Smooth muscle cell (in vitro differentiated cells): Measurements from ENCODE around the gene PDE6A. TPM values are rescaled to one million over a fixed set of nuclear protein-coding genes. Genes with fewer than 3 reads are reported as not detected.

Experiments used
- DNase-seq: peaks from one replicate; lab custom pipeline; 2025; ENCODE audit not compliant: unreplicated experiment; lab: John Stamatoyannopoulos, UW
- H2AFZ ChIP-seq: fragments of 200-600 bp; sonication (generic); 2 replicates; pipeline ENCODE4 v1.6.0; 2016; ENCODE audit warnings: antibody characterized with exemption, low read depth, mild to moderate bottlenecking
- H3F3A ChIP-seq: fragments of 200-600 bp; sonication (generic); 2 replicates; pipeline ENCODE4 v1.6.0; 2017; ENCODE audit warnings: antibody characterized with exemption, low read depth
- H3K27ac ChIP-seq: fragments of 200-600 bp; sonication (generic); 2 replicates; pipeline ENCODE4 v1.5.1; 2016; ENCODE audit warnings: low read depth, mild to moderate bottlenecking
- H3K27me3 ChIP-seq: fragments of 200-600 bp; sonication (generic); 2 replicates; pipeline ENCODE4 v1.6.1; 2016; ENCODE audit warnings: low read depth, mild to moderate bottlenecking
- H3K36me3 ChIP-seq: fragments of 200-600 bp; sonication (generic); 2 replicates; pipeline ENCODE4 v1.5.1; 2016; ENCODE audit warnings: low read depth
- H3K4me1 ChIP-seq: fragments of 200-600 bp; sonication (generic); 2 replicates; pipeline ENCODE4 v1.5.1; 2016; ENCODE audit warnings: low read depth
- H3K4me2 ChIP-seq: fragments of 200-600 bp; sonication (generic); 2 replicates; pipeline ENCODE4 v1.6.0; 2016; ENCODE audit warnings: mild to moderate bottlenecking
- H3K4me3 ChIP-seq: fragments of 200-600 bp; sonication (generic); 2 replicates; pipeline ENCODE4 v1.5.1; 2016; ENCODE audit warnings: mild to moderate bottlenecking
- H3K79me2 ChIP-seq: fragments of 200-600 bp; sonication (generic); 2 replicates; pipeline ENCODE4 v1.6.0; 2016; ENCODE audit warnings: low read depth, mild to moderate bottlenecking
- H3K9ac ChIP-seq: fragments of 200-600 bp; sonication (generic); 2 replicates; pipeline ENCODE4 v1.6.0; 2016; ENCODE audit warnings: low read depth
- H3K9me3 ChIP-seq: fragments of 200-600 bp; sonication (generic); replicated peaks from 2 replicates; pipeline ENCODE4 v1.5.1; 2016; ENCODE audit warnings: low read depth
- H4K20me1 ChIP-seq: fragments of 200-600 bp; sonication (generic); 2 replicates; pipeline ENCODE4 v1.6.0; 2016; ENCODE audit warnings: low read depth
- WGBS: methylation state at CpG from one replicate; pipeline ENCODE4 v1.1.7; 2016; ENCODE audit warnings: low lambda C conversion rate; 5-methylcytosine and 5-hydroxymethylcytosine counted together
- polyA plus RNA-seq: library from polyadenylated mRNA; unstranded; fragments of >200 nt; fragmentation: Nextera tagmentation; extraction: Ambion mirVana; gene quantifications from 2 replicates; pipeline ENCODE4 v1.2.1, GENCODE V29; 2016
- total RNA-seq: library from RNA; depleted of rRNA; stranded (reverse); fragments of >200 nt; gene quantifications from 2 replicates; pipeline ENCODE4 v1.2.3, GENCODE V29; 2014
- TF ChIP-seq, protein P1 (sequence below): fragments of 200-600 bp; sonication (generic); IDR thresholded peaks from 2 replicates; pipeline ENCODE4 v1.5.1; 2017; ENCODE audit warnings: borderline replicate concordance, mild to moderate bottlenecking, antibody characterized with exemption; ENCODE audit not compliant: insufficient read depth, poor library complexity, severe bottlenecking

The PDE6A gene
- total and polyA plus RNA-seq, 2 experiments from 2014 or later, result 0.05 TPM; not detected in 1

DNA sequence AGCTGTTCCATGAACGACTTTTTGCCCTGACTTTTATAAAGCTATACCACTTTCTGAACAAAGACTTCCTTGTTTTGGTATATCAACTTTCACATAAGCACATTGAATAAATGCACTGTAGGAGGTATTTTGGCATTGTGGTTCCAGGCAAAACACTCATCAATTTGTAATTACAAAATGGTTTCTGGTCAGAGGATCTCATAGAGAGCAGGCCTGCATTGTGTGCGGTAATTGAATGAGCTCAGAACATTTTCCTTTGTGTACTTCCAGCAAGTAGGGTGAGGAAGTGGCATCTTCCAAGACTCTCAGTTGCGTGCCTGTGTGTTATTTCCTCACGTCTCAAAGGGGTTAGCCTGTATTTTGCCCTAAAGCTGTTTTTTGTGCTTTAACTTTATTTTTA, 89.2 kb downstream of the PDE6A start:
- 88% methylated on average over 4 of the region's 4 CpGs for WGBS
- Histone ChIP-seq H2AFZ (no peak overlapping the region), H3K79me2 (no peaks in the 10 kb centered on the region), H3F3A (no peaks in the 10 kb centered on the region), H3K27me3 (no peaks in the 10 kb centered on the region), H3K9me3 (no peaks in the 10 kb centered on the region), H3K36me3 (no peaks in the 10 kb centered on the region), H3K4me1 (no peaks in the 10 kb centered on the region), H3K4me3 (no peak overlapping the region), H3K4me2 (no peak overlapping the region), H4K20me1 (no peaks in the 10 kb centered on the region), H3K27ac (no peak overlapping the region), H3K9ac (no peak overlapping the region)
- TF ChIP-seq, protein P1, sequence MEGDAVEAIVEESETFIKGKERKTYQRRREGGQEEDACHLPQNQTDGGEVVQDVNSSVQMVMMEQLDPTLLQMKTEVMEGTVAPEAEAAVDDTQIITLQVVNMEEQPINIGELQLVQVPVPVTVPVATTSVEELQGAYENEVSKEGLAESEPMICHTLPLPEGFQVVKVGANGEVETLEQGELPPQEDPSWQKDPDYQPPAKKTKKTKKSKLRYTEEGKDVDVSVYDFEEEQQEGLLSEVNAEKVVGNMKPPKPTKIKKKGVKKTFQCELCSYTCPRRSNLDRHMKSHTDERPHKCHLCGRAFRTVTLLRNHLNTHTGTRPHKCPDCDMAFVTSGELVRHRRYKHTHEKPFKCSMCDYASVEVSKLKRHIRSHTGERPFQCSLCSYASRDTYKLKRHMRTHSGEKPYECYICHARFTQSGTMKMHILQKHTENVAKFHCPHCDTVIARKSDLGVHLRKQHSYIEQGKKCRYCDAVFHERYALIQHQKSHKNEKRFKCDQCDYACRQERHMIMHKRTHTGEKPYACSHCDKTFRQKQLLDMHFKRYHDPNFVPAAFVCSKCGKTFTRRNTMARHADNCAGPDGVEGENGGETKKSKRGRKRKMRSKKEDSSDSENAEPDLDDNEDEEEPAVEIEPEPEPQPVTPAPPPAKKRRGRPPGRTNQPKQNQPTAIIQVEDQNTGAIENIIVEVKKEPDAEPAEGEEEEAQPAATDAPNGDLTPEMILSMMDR, result no peak
- DNase-seq, result no peak

GRCh38 chr5:149854866-149855265, 89.7 kb downstream of the PDE6A start:
- no peak overlapping the region for H3K4me3 ChIP-seq

DNA sequence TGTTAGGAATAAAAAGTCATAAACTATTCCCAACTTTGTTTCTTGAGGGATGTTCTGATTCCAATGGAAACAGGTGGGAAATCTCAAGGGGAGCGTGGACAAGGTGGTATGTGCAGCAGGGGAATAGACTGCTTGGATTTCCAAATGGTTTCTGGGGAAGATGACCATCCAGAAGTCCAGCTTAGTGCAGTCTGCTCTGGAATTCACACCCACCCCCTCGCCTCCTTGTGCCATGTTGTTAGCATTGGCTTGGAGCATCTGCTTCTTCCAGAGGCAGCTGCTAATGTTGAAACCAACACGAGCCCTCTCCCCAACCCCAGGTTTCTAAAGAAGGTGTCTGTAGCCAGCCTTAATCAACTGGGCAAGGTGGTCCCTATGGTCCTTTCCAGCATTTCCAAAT, 90.9 kb downstream of the PDE6A start:
- no peaks in the 10 kb centered on the region for H3K4me1 ChIP-seq
- no peaks in the 10 kb centered on the region for H3K36me3 ChIP-seq
- TF ChIP-seq, protein P1, result no peak
- WGBS, result 87% methylated on average over 2 of the region's 3 CpGs
- H3F3A ChIP-seq, result no peaks in the 10 kb centered on the region
- H3K9me3 ChIP-seq, result no peaks in the 10 kb centered on the region
- no peaks in the 10 kb centered on the region for H4K20me1 ChIP-seq
- no peaks in the 10 kb centered on the region for H3K27me3 ChIP-seq
- no peak overlapping the region for H2AFZ ChIP-seq
- H3K4me3 ChIP-seq, result no peak overlapping the region
- no peak overlapping the region for H3K9ac ChIP-seq
- no peak overlapping the region for H3K4me2 ChIP-seq
- no peaks in the 10 kb centered on the region for H3K79me2 ChIP-seq
- DNase-seq, result no peak
- H3K27ac ChIP-seq, result no peak overlapping the region

More at GRCh38 chr5:149854866-149855265, 89.7 kb downstream of the PDE6A start:
- no peaks in the 10 kb centered on the region for H4K20me1 ChIP-seq
- H2AFZ ChIP-seq, result no peak overlapping the region
- no peaks in the 10 kb centered on the region for H3F3A ChIP-seq
- no peaks in the 10 kb centered on the region for H3K79me2 ChIP-seq
- no peaks in the 10 kb centered on the region for H3K27me3 ChIP-seq
- H3K9me3 ChIP-seq, result no peaks in the 10 kb centered on the region
- no peaks in the 10 kb centered on the region for H3K36me3 ChIP-seq
- no peak overlapping the region for H3K4me2 ChIP-seq
- 90% methylated on average over 3 of the region's 3 CpGs for WGBS
- H3K9ac ChIP-seq, result no peak overlapping the region
- H3K27ac ChIP-seq, result no peak overlapping the region
- TF ChIP-seq, protein P1, result no peak
- no peaks in the 10 kb centered on the region for H3K4me1 ChIP-seq
- no peak for DNase-seq

DNA sequence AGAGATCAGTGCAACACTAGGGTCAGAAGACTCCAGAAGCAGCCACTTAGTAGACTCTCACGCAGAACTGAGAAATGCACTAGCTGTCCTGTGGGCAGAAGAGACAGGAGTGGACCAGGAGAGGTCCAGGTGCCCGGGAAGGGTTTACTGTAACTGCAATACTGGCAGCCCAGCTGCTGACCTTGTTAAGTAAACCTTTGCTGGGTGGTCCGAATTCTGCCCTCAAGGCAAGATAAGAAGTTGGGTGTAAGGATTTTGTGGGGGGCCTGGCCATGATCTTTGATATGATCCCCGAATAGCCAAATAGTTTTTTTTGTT, 91.3 kb downstream of the PDE6A start:
- Histone ChIP-seq H3K27me3 (no peaks in the 10 kb centered on the region), H3K4me2 (no peak overlapping the region), H4K20me1 (no peaks in the 10 kb centered on the region), H3K4me1 (no peaks in the 10 kb centered on the region), H3K9ac (no peak overlapping the region), H3K9me3 (no peaks in the 10 kb centered on the region), H3K79me2 (no peaks in the 10 kb centered on the region), H3K4me3 (no peak overlapping the region), H3K36me3 (no peaks in the 10 kb centered on the region), H3K27ac (no peak overlapping the region), H3F3A (no peaks in the 10 kb centered on the region), H2AFZ (no peak overlapping the region)
- WGBS, result 68% methylated on average over 4 of the region's 4 CpGs
- no peak for DNase-seq
- TF ChIP-seq, protein P1, result no peak
